GM12878 (cell line): ENCODE measurements around the gene TBCD. TPM values are rescaled to one million over a fixed set of nuclear protein-coding genes. Genes with fewer than 3 reads are reported as not detected.

Experiments used
- ATAC-seq: fragments of 200-7000 bp; cut with Tn5 transposase; 3 replicates; pipeline ENCODE4 v1.9.1; 2020; ENCODE audit warnings: mild to moderate bottlenecking, moderate library complexity
- BruUV-seq: library from RNA; stranded (reverse); fragments of 400-500 nt; replicated peaks from 2 replicates; lab custom pipeline; 2021; lab: Mats Ljungman, UMichigan
- CTCF ChIA-PET: fragments of 300-600 bp; sonication (Branson Sonifier 250); formaldehyde crosslinking; extraction: SDS; loops from one replicate; lab custom pipeline; 2021; ENCODE audit warnings: inconsistent platforms; lab: Yijun Ruan, JAX
- POLR2A ChIA-PET: fragments of 350-600 bp; formaldehyde crosslinking; extraction: SDS; loops from one replicate; lab custom pipeline; 2021; ENCODE audit warnings: inconsistent platforms; lab: Charles Lee
- RAD21 ChIA-PET: fragments of 300-600 bp; sonication (Branson Sonifier 250); formaldehyde crosslinking; loops from one replicate; lab custom pipeline; 2023; ENCODE audit warnings: antibody characterized with exemption; ENCODE audit not compliant: unreplicated experiment; lab: Charles Lee
- SMC1A ChIA-PET: fragments of 300-600 bp; sonication (Branson Sonifier 250); formaldehyde crosslinking; loops from one replicate; lab custom pipeline; 2023; ENCODE audit not compliant: unreplicated experiment, uncharacterized antibody; lab: Charles Lee
- DNase-seq: peaks from one replicate; pipeline ENCODE4 v3.0.0-alpha.2; 2011; ENCODE audit warnings: low read depth, low spot score
- FAIRE-seq: peaks from 3 replicates; lab custom pipeline; 2011; peaks lifted over from hg19 to GRCh38; lab: Jason Lieb, UNC
- H2AFZ ChIP-seq: 2 replicates; pipeline ENCODE4 v1.6.0; 2011; ENCODE audit warnings: low read depth, low read length, control low read depth; ENCODE audit not compliant: control insufficient read depth
- H3K27ac ChIP-seq: 2 replicates; pipeline ENCODE4 v1.5.1; 2011; ENCODE audit warnings: control low read depth; ENCODE audit not compliant: control insufficient read depth, insufficient read depth
- H3K27me3 ChIP-seq, 2 experiments: replicated peaks in 1 of 2; 2 replicates each; pipeline versions ENCODE4 v1.6.0 to v1.6.1; 2011; ENCODE audit warnings: low read length in 1 of 2; ENCODE audit not compliant: control insufficient read depth in 2 of 2, insufficient read depth in 2 of 2
- H3K36me3 ChIP-seq, 2 experiments: 2 replicates each; pipeline ENCODE4 v1.5.1; 2011; ENCODE audit warnings: low read length in 1 of 2; ENCODE audit not compliant: control insufficient read depth in 2 of 2, insufficient read depth in 2 of 2
- H3K4me1 ChIP-seq: 2 replicates; pipeline ENCODE4 v1.6.1; 2011; ENCODE audit warnings: mild to moderate bottlenecking, low read length, moderate library complexity, mixed read lengths; ENCODE audit not compliant: control insufficient read depth, insufficient read depth
- H3K4me2 ChIP-seq: 2 replicates; pipeline ENCODE4 v1.6.0; 2011; ENCODE audit warnings: control low read depth; ENCODE audit not compliant: control insufficient read depth, insufficient read depth
- H3K4me3 ChIP-seq: fragments of 200-600 bp; sonication (generic); 2 replicates; pipeline ENCODE4 v1.5.1; 2016
- H3K79me2 ChIP-seq: 2 replicates; pipeline ENCODE4 v1.6.0; 2011; ENCODE audit warnings: low read length; ENCODE audit not compliant: control insufficient read depth, insufficient read depth
- H3K9ac ChIP-seq: 2 replicates; pipeline ENCODE4 v1.8.0; 2011; ENCODE audit warnings: low read length, control low read depth, mixed read lengths; ENCODE audit not compliant: control insufficient read depth, insufficient read depth
- H3K9me3 ChIP-seq: replicated peaks from 3 replicates; pipeline ENCODE4 v1.5.1; 2011; ENCODE audit warnings: mild to moderate bottlenecking, low read length; ENCODE audit not compliant: control insufficient read depth, insufficient read depth
- H4K20me1 ChIP-seq: 2 replicates; pipeline ENCODE4 v1.6.0; 2011; ENCODE audit not compliant: control insufficient read depth, insufficient read depth
- KDM1A ChIP-seq: fragments of 200-600 bp; sonication (generic); IDR thresholded peaks from 2 replicates; pipeline ENCODE4 v1.6.1; 2016; ENCODE audit warnings: borderline replicate concordance
- RAD21 ChIP-seq: IDR thresholded peaks from 2 replicates; pipeline ENCODE4 v1.6.1; 2011; ENCODE audit warnings: mild to moderate bottlenecking, low read depth, low read length, moderate library complexity; ENCODE audit not compliant: insufficient read depth
- SPI1 ChIP-seq: IDR thresholded peaks from 2 replicates; pipeline ENCODE4 v1.6.1; 2011; ENCODE audit warnings: low read depth, mild to moderate bottlenecking, low read length, moderate library complexity, borderline replicate concordance; ENCODE audit not compliant: insufficient read depth
- SREBF1 ChIP-seq: IDR thresholded peaks from 2 replicates; pipeline ENCODE4 v1.6.1; 2012; ENCODE audit warnings: mild to moderate bottlenecking, low read length
- ZNF207 ChIP-seq: fragments of 450-650 bp; IDR thresholded peaks from 2 replicates; pipeline ENCODE4 v1.6.1; 2014; ENCODE audit warnings: antibody characterized with exemption, mild to moderate bottlenecking, borderline replicate concordance
- ZSCAN29 ChIP-seq: fragments of 450-650 bp; IDR thresholded peaks from 2 replicates; pipeline ENCODE4 v1.6.1; 2017; ENCODE audit warnings: mild to moderate bottlenecking, moderate library complexity
- WGBS: methylation state at CpG from one replicate; pipeline ENCODE4 v1.1.6; 2016; ENCODE audit warnings: low lambda C conversion rate; ENCODE audit not compliant: insufficient replicate concordance, insufficient coverage; ENCODE audit errors: missing lambda C conversion rate; 5-methylcytosine and 5-hydroxymethylcytosine counted together
- in situ Hi-C: fragments of 300-500 bp; cut with MboI; formaldehyde crosslinking; loops from 9 replicates; pipeline ENCODE4 v1.14.3; 2018; ENCODE audit warnings: mixed read lengths
- intact Hi-C: fragments of 100-400 bp; cut with micrococcal nuclease; formaldehyde crosslinking; loops from one replicate; pipeline ENCODE4 v1.14.2; 2022; ENCODE audit not compliant: unreplicated experiment
- polyA plus RNA-seq, 11 experiments: library from polyadenylated mRNA; depleted of rRNA in 4 of 11; unstranded in 6 of 11; stranded (reverse) in 5 of 11; fragments of >200 nt; fragmentation: Nextera tagmentation in 4 of 11; fragmentation: Illumina TruSeq in 1 of 11; extraction: Ambion mirVana in 4 of 11; extraction: Trizol in 1 of 11; gene quantifications; 1 replicate in 1 of 11; 2 replicates in 10 of 11; pipeline versions ENCODE4 v1.2.1 to v1.2.3, GENCODE V29; 2011 to 2016; ENCODE audit warnings: inconsistent platforms in 2 of 11, missing spikeins in 2 of 11, low read depth in 1 of 11
- total RNA-seq, 4 experiments: library from RNA; depleted of rRNA in 3 of 4; stranded (reverse); fragments of >200 nt in 3 of 4; fragmentation: Illumina TruSeq in 1 of 4; extraction: Trizol in 1 of 4; gene quantifications; 2 replicates each; pipeline versions ENCODE4 v1.2.1 to v1.2.3, GENCODE V29; 2013 to 2021

Gene TBCD
- total and polyA plus RNA-seq, 10 of the 15 experiments (the other 5 are each of a cell fraction or from before 2014, with no cell fraction given), result 10.3 to 114 (median 52.4) TPM

- TF ChIP-seq ZSCAN29 (no peak), SPI1 (no peak), SREBF1 (no peak), KDM1A (no peak)
Measured at GRCh38 chr17:82912484-82913089, 160.7 kb downstream of the TBCD start (continued).

DNA sequence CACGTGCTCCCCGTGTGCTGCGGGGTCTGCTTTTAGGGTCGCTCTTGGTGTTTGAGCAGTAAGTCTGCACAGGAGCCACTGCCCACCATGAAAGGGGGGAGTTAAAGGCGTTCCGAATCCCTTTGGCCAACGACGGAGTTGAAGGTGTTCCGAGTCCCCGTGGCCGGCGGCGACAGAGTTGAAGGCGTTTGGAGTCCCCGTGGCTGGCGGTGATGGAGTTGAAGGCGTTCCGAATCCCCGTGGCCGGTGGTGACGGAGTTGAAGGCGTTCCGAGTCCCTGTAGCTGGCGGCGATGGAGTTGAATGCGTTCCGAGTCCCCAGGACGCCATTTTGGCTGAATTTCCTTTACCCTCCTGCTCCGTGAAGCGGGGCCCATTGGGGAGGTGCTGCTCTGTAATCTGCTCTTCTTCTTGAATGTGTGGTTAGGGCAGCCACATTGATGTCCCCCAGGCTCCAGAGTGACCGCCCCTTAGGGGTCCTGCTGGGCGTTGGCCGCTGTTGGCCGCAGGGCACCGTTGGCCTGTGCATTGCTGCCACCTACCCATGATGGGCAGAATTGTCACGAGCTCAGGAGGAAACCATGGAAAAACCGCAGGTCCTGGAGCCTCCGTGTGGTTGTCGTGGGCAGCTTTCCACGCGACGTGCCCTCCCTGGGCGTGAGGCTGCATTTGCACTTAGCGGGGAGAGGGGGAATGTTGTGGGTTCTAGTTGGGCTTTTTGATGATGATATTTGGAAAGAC is 161.6 kb downstream of the TBCD start:
- ATAC-seq (no peak), FAIRE-seq (no peak), DNase-seq (no peak)
- no peak for TF ChIP-seq ZNF207
- peak; percentile 44; the same call in 1 of the 2 replicates for TF ChIP-seq RAD21
- H3K9ac ChIP-seq, result no peak overlapping the region
- ChIA-PET SMC1A (interaction anchor here (1.0 to 2.8 kb wide), 6 partner anchors 41 to 133 kb away, joined by 3 to 18 read pairs (median 3); no protein-coding TSS in a partner anchor), POLR2A (no interaction called here), CTCF (interaction anchor here (0.8 to 3.4 kb wide), 8 partner anchors 28 to 286 kb away, joined by 3 to 25 read pairs (median 4); no protein-coding TSS in a partner anchor), RAD21 (interaction anchor here (2.9 kb wide), 1 partner anchor 132 kb away, joined by 24 read pairs; no protein-coding TSS in a partner anchor)
- H3K27me3 ChIP-seq, result no peaks in the 10 kb centered on the region
- 97% methylated on average over 39 of the region's 44 CpGs for WGBS
- H3K4me1 ChIP-seq, result peaks cover 28% of the 10 kb centered on the region
- H2AFZ ChIP-seq, result no peak overlapping the region
- no peaks in the 10 kb centered on the region for H3K79me2 ChIP-seq
- H3K36me3 ChIP-seq, result peaks cover 2 to 15% of the 10 kb centered on the region in 2 experiments; a peak in 3 of 4 replicates
- intact Hi-C loops, result loop anchor here (1.0 to 2.0 kb wide), 2 partner anchors 49 to 131 kb away; no protein-coding TSS in a partner anchor
- H4K20me1 ChIP-seq, result no peaks in the 10 kb centered on the region
- H3K9me3 ChIP-seq, result no peaks in the 10 kb centered on the region
- no peak overlapping the region for H3K4me2 ChIP-seq
- in situ Hi-C loops, result no loop called here
- BruUV-seq, result no TSS peak
- no peak overlapping the region for H3K4me3 ChIP-seq
- H3K27ac ChIP-seq, result no peak overlapping the region
